Esophagus muscularis mucosa (tissue), 4 donors: Measurements from ENCODE around the gene ERICH6. TPM values are rescaled to one million over a fixed set of nuclear protein-coding genes. Genes with fewer than 3 reads are reported as not detected.

ENCODE experiments used
- DNase-seq: peaks from one replicate; pipeline ENCODE4 v3.0.0-alpha.2; 2017; ENCODE audit errors: extremely low spot score
- H3K27ac ChIP-seq, 4 donors: fragments of 200-600 bp; sonication (generic); replicated peaks in 1 of 4; 1 replicate in 3 of 4; 2 replicates in 1 of 4; pipeline ENCODE4 v1.5.1; 2016 to 2019; ENCODE audit warnings: mild to moderate bottlenecking in 1 of 4
- H3K27me3 ChIP-seq, 4 donors: fragments of 200-600 bp; sonication (generic); one replicate each; pipeline versions ENCODE4 v1.5.1 to v1.6.0; 2016 to 2019
- H3K36me3 ChIP-seq, 4 donors: fragments of 200-600 bp; sonication (generic); one replicate each; pipeline ENCODE4 v1.5.1; 2016 to 2019
- H3K4me1 ChIP-seq, 4 donors: fragments of 200-600 bp; sonication (generic); one replicate each; pipeline ENCODE4 v1.5.1; 2016 to 2019
- H3K4me3 ChIP-seq, 4 donors: fragments of 200-600 bp; sonication (generic); 1 replicate in 2 of 4; 2 replicates in 2 of 4; pipeline ENCODE4 v1.5.1; 2016 to 2019; ENCODE audit warnings: mild to moderate bottlenecking in 4 of 4, moderate library complexity in 1 of 4
- H3K9me3 ChIP-seq, 4 donors: fragments of 200-600 bp; sonication (generic); 1 replicate in 3 of 4; 2 replicates in 1 of 4; pipeline ENCODE4 v1.5.1; 2016 to 2019
- EP300 ChIP-seq: sonication (generic); formaldehyde crosslinking; IDR thresholded peaks from one replicate; pipeline ENCODE4 v1.6.1; 2017; ENCODE audit warnings: antibody characterized with exemption
- POLR2A ChIP-seq: fragments of 450-650 bp; IDR thresholded peaks from one replicate; pipeline ENCODE4 v1.6.1; 2017; ENCODE audit warnings: antibody characterized with exemption, moderate library complexity, mild to moderate bottlenecking, low read depth
- POLR2AphosphoS5 ChIP-seq, 2 donors: sonication (generic); formaldehyde crosslinking; IDR thresholded peaks; one replicate each; pipeline ENCODE4 v1.6.1; 2017; ENCODE audit warnings: antibody characterized with exemption in 2 of 2
- WGBS: methylation state at CpG from one replicate; pipeline ENCODE4 v1.1.5; 2018; 5-methylcytosine and 5-hydroxymethylcytosine counted together
- intact Hi-C: fragments of 100-400 bp; cut with DNase I; formaldehyde crosslinking; loops from one replicate; pipeline ENCODE4 v1.15.1; 2023
- total RNA-seq, 4 donors: library from RNA; depleted of rRNA; stranded (reverse); fragments of >200 nt; gene quantifications; one replicate each; pipeline versions ENCODE4 v1.1.0 to v1.2.1, GENCODE V29; 2016
- TF ChIP-seq, protein P1 (sequence below), 3 experiments: fragments of 200-600 bp in 2 of 3; fragments of 450-650 bp in 1 of 3; sonication (generic) in 2 of 3; IDR thresholded peaks; one replicate each; pipeline ENCODE4 v1.5.1; 2017 to 2019; ENCODE audit warnings: antibody characterized with exemption in 3 of 3, mild to moderate bottlenecking in 2 of 3, moderate library complexity in 1 of 3

Gene ERICH6
- total RNA-seq, 4 donors from 2014 or later: not detected

GRCh38 chr3:150727653-150728502 lies 24.2 kb upstream of the ERICH6 start:
- no peak for TF ChIP-seq POLR2A
- peak; percentile 23 for TF ChIP-seq EP300
- peak; percentile 29 to 62 for TF ChIP-seq POLR2AphosphoS5 (IDR thresholded peaks at IDR 0.05)
- TF ChIP-seq, protein P1, sequence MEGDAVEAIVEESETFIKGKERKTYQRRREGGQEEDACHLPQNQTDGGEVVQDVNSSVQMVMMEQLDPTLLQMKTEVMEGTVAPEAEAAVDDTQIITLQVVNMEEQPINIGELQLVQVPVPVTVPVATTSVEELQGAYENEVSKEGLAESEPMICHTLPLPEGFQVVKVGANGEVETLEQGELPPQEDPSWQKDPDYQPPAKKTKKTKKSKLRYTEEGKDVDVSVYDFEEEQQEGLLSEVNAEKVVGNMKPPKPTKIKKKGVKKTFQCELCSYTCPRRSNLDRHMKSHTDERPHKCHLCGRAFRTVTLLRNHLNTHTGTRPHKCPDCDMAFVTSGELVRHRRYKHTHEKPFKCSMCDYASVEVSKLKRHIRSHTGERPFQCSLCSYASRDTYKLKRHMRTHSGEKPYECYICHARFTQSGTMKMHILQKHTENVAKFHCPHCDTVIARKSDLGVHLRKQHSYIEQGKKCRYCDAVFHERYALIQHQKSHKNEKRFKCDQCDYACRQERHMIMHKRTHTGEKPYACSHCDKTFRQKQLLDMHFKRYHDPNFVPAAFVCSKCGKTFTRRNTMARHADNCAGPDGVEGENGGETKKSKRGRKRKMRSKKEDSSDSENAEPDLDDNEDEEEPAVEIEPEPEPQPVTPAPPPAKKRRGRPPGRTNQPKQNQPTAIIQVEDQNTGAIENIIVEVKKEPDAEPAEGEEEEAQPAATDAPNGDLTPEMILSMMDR (IDR thresholded peaks at IDR 0.05): no peak
- WGBS: 88% methylated on average over 19 of the region's 19 CpGs
- intact Hi-C loops: no loop called here
- Histone ChIP-seq H3K9me3 (no peaks in the 10 kb centered on the region), H3K4me3 (no peak overlapping the region), H3K27ac (peak overlapping the region in 3 of 4 donors; percentile 20 to 37 (median 26)), H3K36me3 (no peaks in the 10 kb centered on the region), H3K4me1 (peaks cover 0 to 3% (median 0%) of the 10 kb centered on the region in 4 donors), H3K27me3 (no peaks in the 10 kb centered on the region)
- no peak for DNase-seq

- DNase-seq: no peak
- WGBS: 87% methylated on average over 5 of the region's 7 CpGs
- H3K4me3 ChIP-seq: no peak overlapping the region
- intact Hi-C loops: no loop called here
- no peaks in the 10 kb centered on the region for H3K36me3 ChIP-seq
- TF ChIP-seq POLR2A (no peak), POLR2AphosphoS5 (IDR thresholded peaks at IDR 0.05) (no peak), EP300 (no peak)
- TF ChIP-seq, protein P1 (IDR thresholded peaks at IDR 0.05): no peak
- no peak overlapping the region for H3K27ac ChIP-seq
- no peaks in the 10 kb centered on the region for H3K9me3 ChIP-seq
- H3K4me1 ChIP-seq: peaks cover 4 to 8% (median 6%) of the 10 kb centered on the region in 4 donors
- H3K27me3 ChIP-seq: no peaks in the 10 kb centered on the region
Observed at GRCh38 chr3:150725548-150725947, 21.8 kb upstream of the ERICH6 start.

DNA sequence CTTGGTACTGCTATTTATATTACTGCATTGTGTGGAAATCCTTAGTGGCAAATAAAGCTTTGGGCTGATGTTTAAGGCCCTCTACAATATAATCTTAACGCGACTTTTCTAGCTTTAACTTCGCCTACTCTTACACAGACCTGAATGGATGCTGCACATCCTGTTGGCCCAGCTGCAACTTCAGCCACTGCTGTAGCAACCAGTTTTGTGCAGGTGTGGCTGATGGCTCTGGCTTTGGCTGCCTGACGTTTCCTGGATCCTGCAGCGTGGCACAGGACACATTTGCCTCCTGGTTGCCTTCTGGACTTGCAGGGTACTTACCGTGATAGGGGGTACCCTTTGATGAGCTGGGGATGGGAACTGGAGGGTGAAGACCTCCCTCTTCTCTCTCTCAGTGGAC lies 20.2 kb upstream of the ERICH6 start:
- no peak for DNase-seq
- H3K36me3 ChIP-seq: no peaks in the 10 kb centered on the region
- H3K27me3 ChIP-seq: no peaks in the 10 kb centered on the region
- no peaks in the 10 kb centered on the region for H3K9me3 ChIP-seq
- intact Hi-C loops: loop anchor here (5.0 kb wide), 2 partner anchors 38 to 418 kb away; partner anchors contain the start of gene SIAH2
- no peak overlapping the region for H3K27ac ChIP-seq
- H3K4me1 ChIP-seq: peaks cover 4 to 8% (median 6%) of the 10 kb centered on the region in 4 donors
- WGBS: 73% methylated on average over 6 of the region's 6 CpGs
- H3K4me3 ChIP-seq: no peak overlapping the region
- TF ChIP-seq POLR2AphosphoS5 (IDR thresholded peaks at IDR 0.05): no peak
- TF ChIP-seq POLR2A: no peak
- TF ChIP-seq, protein P1 (IDR thresholded peaks at IDR 0.05): no peak
- TF ChIP-seq EP300: no peak

DNA sequence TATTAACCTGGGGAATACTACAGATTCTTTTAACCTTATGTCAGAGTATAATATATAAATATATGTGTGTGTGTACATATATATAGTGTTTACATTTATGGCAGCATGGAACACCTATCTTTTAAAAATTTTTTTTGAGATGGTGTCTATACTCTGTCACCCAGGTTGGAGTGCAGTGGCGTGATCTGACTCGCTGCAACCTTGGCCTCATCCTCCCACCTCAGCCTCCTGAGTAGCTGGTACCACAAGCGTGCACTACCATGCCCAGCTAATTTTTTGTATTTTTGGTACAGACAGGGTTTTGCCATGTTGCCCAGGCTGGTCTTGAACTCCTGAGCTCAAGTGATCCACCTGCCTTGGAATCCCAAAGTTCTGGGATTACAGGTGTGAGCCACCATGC lies 18.5 kb upstream of the ERICH6 start:
- no peak overlapping the region for H3K4me3 ChIP-seq
- DNase-seq: no peak
- 93% methylated on average over 3 of the region's 3 CpGs for WGBS
- intact Hi-C loops: loop anchor here (5.0 kb wide), 2 partner anchors 40 to 420 kb away; partner anchors contain the start of gene SIAH2
- H3K27ac ChIP-seq: no peak overlapping the region
- no peaks in the 10 kb centered on the region for H3K27me3 ChIP-seq
- no peaks in the 10 kb centered on the region for H3K36me3 ChIP-seq
- peaks cover 4 to 7% (median 5%) of the 10 kb centered on the region in 4 donors for H3K4me1 ChIP-seq
- TF ChIP-seq POLR2A (no peak), POLR2AphosphoS5 (IDR thresholded peaks at IDR 0.05) (no peak), EP300 (no peak)
- TF ChIP-seq, protein P1 (IDR thresholded peaks at IDR 0.05): no peak
- no peaks in the 10 kb centered on the region for H3K9me3 ChIP-seq
